CD4-positive, alpha-beta T cell treated with Interleukin-1 beta for 1 hour (primary cell): ENCODE data around the gene NAA15.
"Not testable (repeated sequence)": the region's sequence is repeated elsewhere in the genome, so short reads cannot be mapped to it uniquely, and the experiment has no call there.

ENCODE experiments used
- DNase-seq, 2 donors: peaks; one replicate each; pipeline ENCODE4 v3.0.0-alpha.2; 2020 to 2022

NAA15 gene

GRCh38 chr4:139368998-139369397, 67.7 kb downstream of the NAA15 start:
- no peak for DNase-seq

- no peak for DNase-seq
These were observed 72.9 kb downstream of the NAA15 start for GRCh38 chr4:139374251-139374650.

GRCh38 chr4:139386421-139386820, 85.1 kb downstream of the NAA15 start:
- no peak for DNase-seq

- DNase-seq = no peak
These were observed 87.8 kb downstream of the NAA15 start for GRCh38 chr4:139389102-139389501.

GRCh38 chr4:139389991-139390390, 88.7 kb downstream of the NAA15 start:
- no peak for DNase-seq

GRCh38 chr4:139391731-139392130, 90.4 kb downstream of the NAA15 start:
- no peak for DNase-seq

GRCh38 chr4:139392797-139393196, 91.5 kb downstream of the NAA15 start:
- no peak for DNase-seq

- DNase-seq = no peak
These were observed 100.1 kb downstream of the NAA15 start for GRCh38 chr4:139401368-139401767.

- DNase-seq = no peak
These were observed 101.1 kb downstream of the NAA15 start for GRCh38 chr4:139402436-139402835.

GRCh38 chr4:139403462-139403861, 102.2 kb downstream of the NAA15 start:
- DNase-seq = no peak

GRCh38 chr4:139410312-139410711, 109.0 kb downstream of the NAA15 start:
- no peak for DNase-seq

- not testable (repeated sequence) for DNase-seq
These were observed 113.4 kb downstream of the NAA15 start for GRCh38 chr4:139414671-139415210.

GRCh38 chr4:139416073-139416673, 114.9 kb downstream of the NAA15 start:
- DNase-seq = peak; percentile 19 to 52

- peak; percentile 4 to 33 for DNase-seq
These were observed 118.1 kb downstream of the NAA15 start for GRCh38 chr4:139419388-139419914.

- DNase-seq = no peak
These were observed 119.3 kb downstream of the NAA15 start for GRCh38 chr4:139420652-139421051.

GRCh38 chr4:139436122-139436521, 134.8 kb downstream of the NAA15 start:
- DNase-seq = no peak

GRCh38 chr4:139438141-139438540, 136.8 kb downstream of the NAA15 start:
- DNase-seq = no peak

- no peak for DNase-seq
These were observed 139.7 kb downstream of the NAA15 start for GRCh38 chr4:139441029-139441428.

- DNase-seq = no peak
These were observed 142.4 kb downstream of the NAA15 start for GRCh38 chr4:139443661-139444060.

GRCh38 chr4:139444881-139445280, 143.6 kb downstream of the NAA15 start:
- not testable (repeated sequence) for DNase-seq

GRCh38 chr4:139447078-139447477, 145.8 kb downstream of the NAA15 start:
- not testable (repeated sequence) for DNase-seq

- no peak for DNase-seq
These were observed 149.3 kb downstream of the NAA15 start for GRCh38 chr4:139450586-139450985.

GRCh38 chr4:139451997-139452396, 150.7 kb downstream of the NAA15 start:
- DNase-seq = no peak

- DNase-seq = peak; percentile 80 to 85
These were observed 151.7 kb downstream of the NAA15 start for GRCh38 chr4:139453041-139453370.
